ENCODE results near the gene ACTL6B.

DNA sequence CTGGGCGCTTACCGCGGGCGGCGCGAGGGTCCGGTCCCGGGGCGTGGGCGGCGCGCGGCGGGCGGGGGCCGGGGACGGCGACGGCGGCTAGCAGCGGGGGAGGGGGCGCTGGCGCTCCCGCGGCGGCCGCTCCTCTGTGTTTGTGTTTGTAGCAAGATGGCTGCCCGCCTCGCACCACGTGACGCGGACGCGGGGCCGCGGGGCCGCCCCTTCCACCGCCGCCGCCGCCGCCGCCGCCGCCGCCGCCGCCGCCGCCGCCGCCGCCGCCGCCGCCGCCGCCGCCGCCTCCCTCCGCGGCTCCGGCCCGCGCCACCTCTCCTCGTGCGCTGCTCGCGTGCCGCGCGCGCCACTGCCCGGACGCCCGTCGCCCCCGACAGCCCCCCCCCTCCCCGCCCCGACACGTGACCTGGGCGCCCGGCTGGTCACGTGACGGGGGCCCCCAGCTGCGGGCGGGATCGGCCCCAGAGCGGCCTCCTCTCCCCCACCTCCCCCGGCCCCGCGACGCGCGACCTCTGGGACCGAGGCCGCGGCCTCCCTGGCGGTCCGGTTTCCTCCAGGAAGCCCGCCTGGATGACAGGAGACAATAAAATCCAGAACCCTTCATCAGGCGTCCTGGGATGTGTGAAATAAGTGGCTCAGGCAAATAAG lies 38.0 kb upstream of the ACTL6B start, which contains the start of gene GIGYF1:
- TF ChIP-seq YY1 (IDR thresholded peaks at IDR 0.05; ENCODE audit: insufficient read depth, insufficient read length) (no peak), SUZ12 (IDR thresholded peaks at IDR 0.05; ENCODE audit: extremely low read depth, insufficient read depth, insufficient read length) (no peak), ZNF274 (IDR thresholded peaks at IDR 0.05; ENCODE audit: low read depth, low read length) (no peak)
